ENCODE results near the gene FADS3. TPM values are rescaled to one million over a fixed set of nuclear protein-coding genes. Genes with fewer than 3 reads are reported as not detected.

The FADS3 gene
- total and polyA plus RNA-seq, 2 of the 4 experiments (the other 2 are of a cell fraction), result 54.5 to 110 TPM

- H2BK15ac ChIP-seq (ENCODE audit: low read depth, low read length), result no peak overlapping the region
- peaks cover 7% of the 10 kb centered on the region; the same call in 1 of the 2 replicates for H3K27me3 ChIP-seq (ENCODE audit: control insufficient read depth, insufficient read depth, low read length)
- in situ Hi-C loops (cut with MboI; ENCODE audit: low sequenced_read_pairs) (no loop called here), intact Hi-C loops (cut with micrococcal nuclease) (no loop called here), dilution Hi-C loops (cut with HindIII; ENCODE audit: low sequenced_read_pairs, unreplicated experiment) (no loop called here)
- no peak overlapping the region for H3K23ac ChIP-seq (ENCODE audit: low read depth, low read length)
- no peak overlapping the region for H3K9ac ChIP-seq (ENCODE audit: low read depth, low read length)
- no peak overlapping the region for H2AK5ac ChIP-seq (ENCODE audit: low read depth, low read length)
- no peak overlapping the region for H3K4ac ChIP-seq (ENCODE audit: low read depth, low read length)
- no peak overlapping the region for H3K56ac ChIP-seq (ENCODE audit: extremely low read depth, insufficient read depth, low read length)
- H4K91ac ChIP-seq (ENCODE audit: insufficient read depth, low read depth, low read length), result no peak overlapping the region
- H2BK5ac ChIP-seq (ENCODE audit: low read depth, low read length, poor library complexity, severe bottlenecking), result no peak overlapping the region
- H3K9me1 ChIP-seq (ENCODE audit: insufficient read depth, low read length), result 0 out of 2 replicates have a peak, but pooled peaks cover 4% of the 10 kb centered on the region
- H3K14ac ChIP-seq (replicated peaks; ENCODE audit: low read depth, low read length), result no peak overlapping the region
- no peak overlapping the region for H2AFZ ChIP-seq (replicated peaks; ENCODE audit: low read length, poor library complexity)
- no peak overlapping the region for H4K8ac ChIP-seq (ENCODE audit: low read depth in 2 of 2, low read length in 2 of 2)
- H2BK20ac ChIP-seq (ENCODE audit: low read depth, low read length), result no peak overlapping the region
- no peaks in the 10 kb centered on the region for H3K36me3 ChIP-seq (ENCODE audit: control insufficient read depth, insufficient read depth, low read length)
- no TSS peak for BruUV-seq (replicated peaks)
- no peaks in the 10 kb centered on the region for H3K9me3 ChIP-seq (ENCODE audit: control insufficient read depth, insufficient read depth, low read length)
- CTCF ChIA-PET, result interaction anchor here (0.5 kb wide), 1 partner anchor 42 kb away, joined by 3 read pairs; no protein-coding TSS in a partner anchor
- no peak overlapping the region for H3K4me2 ChIP-seq (ENCODE audit: low read depth, low read length)
- H4K5ac ChIP-seq (ENCODE audit: low read depth, low read length), result no peak overlapping the region
- TF ChIP-seq CHD1 (IDR thresholded peaks at IDR 0.05; ENCODE audit: low read depth, low read length), result no peak
- H3K18ac ChIP-seq (ENCODE audit: low read depth, low read length), result no peak overlapping the region
- no peak overlapping the region for H2AK9ac ChIP-seq (replicated peaks; ENCODE audit: low read depth, low read length, poor library complexity)
- POLR2A ChIA-PET (ENCODE audit: unreplicated experiment), result no interaction called here
- 88% methylated on average over 14 of the region's 18 CpGs; no CpG with 5 or more reads in 1 of the 2 experiments for WGBS, 2 experiments (ENCODE audit: extremely low coverage in 2 of 2, insufficient read length in 1 of 2)
- peaks cover 3% of the 10 kb centered on the region; the same call in 1 of the 2 replicates for H4K20me1 ChIP-seq (ENCODE audit: insufficient read depth, low read length)
- ATAC-seq (ENCODE audit: low read depth) (no peak), DNase-seq (no peak)
- H3K79me1 ChIP-seq (ENCODE audit: low read depth in 1 of 2, low read length in 2 of 2), result 0 out of 4 replicates have a peak, but pooled peaks cover 0 to 3% of the 10 kb centered on the region in 2 experiments
- H3K4me3 ChIP-seq (ENCODE audit: insufficient read depth, low read depth, low read length), result no peak overlapping the region
- no peak overlapping the region for H3K27ac ChIP-seq (ENCODE audit: insufficient read depth, low read length)
- no peaks in the 10 kb centered on the region; the same call in 1 of the 2 replicates for H3K4me1 ChIP-seq (ENCODE audit: control insufficient read depth, insufficient read depth, low read length)
- H2BK120ac ChIP-seq (ENCODE audit: low read depth, low read length), result no peak overlapping the region
Measured at GRCh38 chr11:61912991-61913698, 21.8 kb upstream of the FADS3 start.
